HG03520 (cell line): Measurements from ENCODE around the gene KCP.
A peak's percentile ranks its signal among the peaks of the same experiment; 100 is the strongest.

ENCODE experiments used
- ATAC-seq: cut with Tn5 transposase; IDR thresholded peaks from one replicate; pipeline ENCODE4 v1.9.1; 2021; ENCODE audit warnings: mild to moderate bottlenecking, moderate library complexity; ENCODE audit not compliant: unreplicated experiment

KCP gene

GRCh38 chr7:128876127-128876526 is 34.4 kb downstream of the KCP start:
- ATAC-seq: no peak

- ATAC-seq: no peak
Measured at GRCh38 chr7:128875523-128875948, 35.0 kb downstream of the KCP start.

GRCh38 chr7:128874140-128875031 is 36.1 kb downstream of the KCP start:
- ATAC-seq: no peak

- ATAC-seq: no peak
Measured at GRCh38 chr7:128873234-128873633, 37.3 kb downstream of the KCP start.

GRCh38 chr7:128872394-128872824 is 38.1 kb downstream of the KCP start:
- ATAC-seq: no peak

- ATAC-seq: no peak
Measured at GRCh38 chr7:128871050-128871449, 39.5 kb downstream of the KCP start.

- peak; percentile 10 for ATAC-seq
Measured at GRCh38 chr7:128869944-128870285, 40.6 kb downstream of the KCP start.

- peak; percentile 61 for ATAC-seq
Measured at GRCh38 chr7:128869138-128869943, 41.2 kb downstream of the KCP start.

- no peak for ATAC-seq
Measured at GRCh38 chr7:128868624-128869137, 41.8 kb downstream of the KCP start.

GRCh38 chr7:128867842-128868623 is 42.5 kb downstream of the KCP start:
- ATAC-seq: no peak

GRCh38 chr7:128867241-128867640 is 43.3 kb downstream of the KCP start:
- no peak for ATAC-seq

- no peak for ATAC-seq
Measured at GRCh38 chr7:128865996-128866877, 44.3 kb downstream of the KCP start.

GRCh38 chr7:128865303-128865702 is 45.2 kb downstream of the KCP start:
- no peak for ATAC-seq

GRCh38 chr7:128863433-128863989 is 47.0 kb downstream of the KCP start:
- peak; percentile 34 for ATAC-seq

GRCh38 chr7:128862571-128863432 is 47.7 kb downstream of the KCP start, which contains the start of gene ATP6V1F:
ATP6V1F (plus strand) TSS chr7:128862856; CDS start chr7:128862905, 49 bp downstream.
- peak; percentile 74 for ATAC-seq

- no peak for ATAC-seq
Measured at GRCh38 chr7:128861957-128862570, 48.4 kb downstream of the KCP start.

- ATAC-seq: no peak
Measured at GRCh38 chr7:128860158-128861073, 50.1 kb downstream of the KCP start.
